NCI-H146 (cell line): Measurements from ENCODE around the gene MYPN.
"Not testable (repeated sequence)": the region's sequence is repeated elsewhere in the genome, so short reads cannot be mapped to it uniquely, and the experiment has no call there.

Experiments used
- DNase-seq: peaks from one replicate; lab custom pipeline; 2025; lab: John Stamatoyannopoulos, UW

MYPN gene

GRCh38 chr10:68135362-68135761 lies 26.1 kb downstream of the MYPN start:
- DNase-seq = no peak

- DNase-seq = no peak
These were observed 26.9 kb downstream of the MYPN start for GRCh38 chr10:68135922-68136792.

- no peak for DNase-seq
These were observed 27.9 kb downstream of the MYPN start for GRCh38 chr10:68137171-68137570.

- no peak for DNase-seq
These were observed 29.2 kb downstream of the MYPN start for GRCh38 chr10:68138526-68138925.

- DNase-seq = no peak
These were observed 30.4 kb downstream of the MYPN start for GRCh38 chr10:68139448-68140272.

GRCh38 chr10:68142761-68143160 lies 33.5 kb downstream of the MYPN start:
- no peak for DNase-seq

- DNase-seq = no peak
These were observed 35.4 kb downstream of the MYPN start for GRCh38 chr10:68144709-68145108.

GRCh38 chr10:68145705-68146104 lies 36.4 kb downstream of the MYPN start:
- DNase-seq = no peak

- no peak for DNase-seq
These were observed 36.8 kb downstream of the MYPN start for GRCh38 chr10:68146133-68146532.

GRCh38 chr10:68151453-68151852 lies 42.2 kb downstream of the MYPN start:
- no peak for DNase-seq

- DNase-seq = peak; percentile 14
These were observed 44.4 kb downstream of the MYPN start for GRCh38 chr10:68153473-68154210.

- DNase-seq = no peak
These were observed 44.9 kb downstream of the MYPN start for GRCh38 chr10:68154211-68154497.

- DNase-seq = no peak
These were observed 46.4 kb downstream of the MYPN start for GRCh38 chr10:68155615-68156210.

GRCh38 chr10:68156373-68157185 lies 47.3 kb downstream of the MYPN start:
- peak; percentile 56 for DNase-seq

GRCh38 chr10:68157522-68157921 lies 48.2 kb downstream of the MYPN start:
- DNase-seq = not testable (repeated sequence)

- DNase-seq = no peak
These were observed 48.7 kb downstream of the MYPN start for GRCh38 chr10:68158031-68158430.

GRCh38 chr10:68163735-68164134 lies 54.4 kb downstream of the MYPN start:
- no peak for DNase-seq

- no peak for DNase-seq
These were observed 56.4 kb downstream of the MYPN start for GRCh38 chr10:68165643-68166042.

GRCh38 chr10:68166871-68167585 lies 57.7 kb downstream of the MYPN start:
- no peak for DNase-seq

GRCh38 chr10:68167586-68168189 lies 58.4 kb downstream of the MYPN start:
- no peak for DNase-seq
